HepG2 (cell line): ENCODE measurements around the gene POLA2. TPM values are rescaled to one million over a fixed set of nuclear protein-coding genes. Genes with fewer than 3 reads are reported as not detected.

Experiments used
- ATM ChIP-seq: fragments of 450-650 bp; IDR thresholded peaks from 2 replicates; pipeline ENCODE4 v1.7.1; 2017; ENCODE audit warnings: mild to moderate bottlenecking, borderline replicate concordance
- GABPB1 ChIP-seq: IDR thresholded peaks from 2 replicates; pipeline ENCODE4 v1.6.1; 2016; ENCODE audit warnings: mild to moderate bottlenecking, missing genetic modification reagents, moderate library complexity, missing compliant biosample characterization
- HMGA1 ChIP-seq: sonication (generic); formaldehyde crosslinking; conservative IDR thresholded peaks from 2 replicates; pipeline ENCODE4 v1.4.0; 2020; ENCODE audit warnings: missing genetic modification reagents
- HNF1B ChIP-seq: sonication (generic); formaldehyde crosslinking; IDR thresholded peaks from 2 replicates; pipeline ENCODE4 v1.5.1; 2020; ENCODE audit warnings: mild to moderate bottlenecking, moderate library complexity, missing genetic modification reagents
- MIER2 ChIP-seq: IDR thresholded peaks from 2 replicates; pipeline ENCODE4 v1.6.1; 2016; ENCODE audit warnings: missing biosample characterization, missing genetic modification reagents
- NFIC ChIP-seq: IDR thresholded peaks from 2 replicates; pipeline ENCODE4 v1.6.1; 2012; ENCODE audit warnings: mild to moderate bottlenecking, low read length, inconsistent platforms
- NRL ChIP-seq: sonication (generic); formaldehyde crosslinking; IDR thresholded peaks from 2 replicates; pipeline ENCODE4 v1.5.0; 2020; ENCODE audit warnings: missing genetic modification reagents, mild to moderate bottlenecking, moderate library complexity, borderline replicate concordance
- POGZ ChIP-seq: sonication (generic); formaldehyde crosslinking; IDR thresholded peaks from 2 replicates; pipeline ENCODE4 v1.4.0; 2020; ENCODE audit warnings: mild to moderate bottlenecking, missing genetic modification reagents
- SCMH1 ChIP-seq: sonication (generic); formaldehyde crosslinking; IDR thresholded peaks from 2 replicates; pipeline ENCODE4 v1.9.0; 2021; ENCODE audit warnings: missing genetic modification reagents, mild to moderate bottlenecking, borderline replicate concordance
- SIN3A ChIP-seq: IDR thresholded peaks from 2 replicates; pipeline ENCODE4 v1.6.1; 2011; ENCODE audit warnings: low read depth, mild to moderate bottlenecking, control low read depth, low read length, borderline replicate concordance
- SMARCE1 ChIP-seq: fragments of 450-650 bp; IDR thresholded peaks from 2 replicates; pipeline ENCODE4 v1.6.1; 2017; ENCODE audit warnings: borderline replicate concordance
- TARDBP ChIP-seq: sonication (generic); formaldehyde crosslinking; IDR thresholded peaks from 2 replicates; pipeline ENCODE4 v1.8.0; 2022; ENCODE audit warnings: mild to moderate bottlenecking, missing genetic modification reagents
- ZBTB37 ChIP-seq: sonication (generic); formaldehyde crosslinking; IDR thresholded peaks from 2 replicates; pipeline ENCODE4 v1.4.0; 2020; ENCODE audit warnings: mild to moderate bottlenecking, missing genetic modification reagents
- ZFAT ChIP-seq: sonication (generic); formaldehyde crosslinking; conservative IDR thresholded peaks from 2 replicates; pipeline ENCODE4 v1.8.1; 2023; ENCODE audit warnings: missing genetic modification reagents, inconsistent platforms
- ZNF232 ChIP-seq: sonication (generic); formaldehyde crosslinking; IDR thresholded peaks from 2 replicates; pipeline ENCODE4 v1.4.0; 2020; ENCODE audit warnings: missing genetic modification reagents, borderline replicate concordance
- ZNF430 ChIP-seq: sonication (generic); formaldehyde crosslinking; IDR thresholded peaks from 2 replicates; pipeline ENCODE4 v1.9.0; 2021; ENCODE audit warnings: mild to moderate bottlenecking, missing genetic modification reagents
- ZNF512 ChIP-seq: sonication (generic); formaldehyde crosslinking; IDR thresholded peaks from 2 replicates; pipeline ENCODE4 v1.4.0; 2020; ENCODE audit warnings: mild to moderate bottlenecking, missing genetic modification reagents
- ZNF513 ChIP-seq: sonication (generic); formaldehyde crosslinking; conservative IDR thresholded peaks from 2 replicates; pipeline ENCODE4 v1.5.0; 2020; ENCODE audit warnings: missing genetic modification reagents
- ZNF75D ChIP-seq: sonication (generic); formaldehyde crosslinking; IDR thresholded peaks from 2 replicates; pipeline ENCODE4 v1.8.1; 2023; ENCODE audit warnings: missing genetic modification reagents, mild to moderate bottlenecking, borderline replicate concordance
- ZNF761 ChIP-seq: sonication (generic); formaldehyde crosslinking; conservative IDR thresholded peaks from 2 replicates; pipeline ENCODE4 v1.4.0; 2020; ENCODE audit warnings: mild to moderate bottlenecking, missing genetic modification reagents
- ZNF775 ChIP-seq: sonication (generic); formaldehyde crosslinking; IDR thresholded peaks from 2 replicates; pipeline ENCODE4 v1.4.0; 2020; ENCODE audit warnings: missing genetic modification reagents, mild to moderate bottlenecking, moderate library complexity, borderline replicate concordance
- ZNF83 ChIP-seq: sonication (generic); formaldehyde crosslinking; IDR thresholded peaks from 2 replicates; pipeline ENCODE4 v1.4.0; 2020; ENCODE audit warnings: missing genetic modification reagents, mild to moderate bottlenecking, borderline replicate concordance
- ZNF891 ChIP-seq: sonication (generic); formaldehyde crosslinking; IDR thresholded peaks from 2 replicates; pipeline ENCODE4 v1.5.0; 2020; ENCODE audit warnings: mild to moderate bottlenecking, missing genetic modification reagents
- polyA plus RNA-seq, 8 experiments: library from polyadenylated mRNA; depleted of rRNA in 3 of 8; stranded (reverse) in 7 of 8; unstranded in 1 of 8; fragments of >200 nt; fragmentation: Illumina TruSeq in 4 of 8; extraction: Trizol in 4 of 8; gene quantifications; 2 replicates each; pipeline versions ENCODE4 v1.2.1 to v1.2.3, GENCODE V29; 2011 to 2016; ENCODE audit warnings: low read depth in 4 of 8, missing spikeins in 1 of 8, mixed read lengths in 1 of 8; ENCODE audit not compliant: insufficient read depth in 1 of 8
- total RNA-seq, 5 experiments: library from RNA; depleted of rRNA; stranded (reverse); fragments of >200 nt; fragmentation: Illumina TruSeq; extraction: Trizol; gene quantifications; 2 replicates each; pipeline ENCODE4 v1.2.3, GENCODE V29; 2016; ENCODE audit warnings: low read depth in 1 of 5

Gene POLA2
- total and polyA plus RNA-seq, 2 of the 13 experiments (the other 11 are each of a cell fraction or from before 2014, with no cell fraction given), result 9.7 to 15.6 TPM

- TF ChIP-seq ZNF513 (CRISPR knock-in tag), result no peak
- TF ChIP-seq TARDBP (CRISPR knock-in tag), result no peak
- TF ChIP-seq SIN3A, result peak; percentile 88; the same call in 1 of the 2 replicates
- no peak for TF ChIP-seq SMARCE1
- TF ChIP-seq ZFAT, result no peak
- no peak; the same call in 1 of the 2 replicates for TF ChIP-seq HNF1B (CRISPR knock-in tag)
- TF ChIP-seq POGZ (CRISPR knock-in tag), result 0 out of 2 replicates have a peak, but pooled peaks have one; percentile 26
- peak; percentile 60; the same call in 1 of the 2 replicates for TF ChIP-seq ZNF761 (CRISPR knock-in tag)
- no peak for TF ChIP-seq ATM
- no peak for TF ChIP-seq ZNF512 (CRISPR knock-in tag)
- no peak for TF ChIP-seq ZNF232 (CRISPR knock-in tag)
- TF ChIP-seq ZNF775 (CRISPR knock-in tag), result no peak
- peak; percentile 77; the same call in 1 of the 2 replicates for TF ChIP-seq GABPB1
- TF ChIP-seq ZNF430 (CRISPR knock-in tag), result peak; percentile 78
- no peak for TF ChIP-seq NFIC
- no peak for TF ChIP-seq SCMH1 (CRISPR knock-in tag)
- no peak for TF ChIP-seq ZBTB37 (CRISPR knock-in tag)
- peak; percentile 11; the same call in 1 of the 2 replicates for TF ChIP-seq ZNF891 (CRISPR knock-in tag)
- no peak for TF ChIP-seq ZNF83 (CRISPR knock-in tag)
- TF ChIP-seq HMGA1 (CRISPR knock-in tag), result no peak
- no peak for TF ChIP-seq ZNF75D (CRISPR knock-in tag)
- TF ChIP-seq MIER2 (CRISPR knock-in tag), result no peak; the same call in 1 of the 2 replicates
- TF ChIP-seq NRL, result peak; percentile 26
These were observed at the start of gene POLA2 (continued) for GRCh38 chr11:65261591-65262380.
